ENCODE data around the gene PIPOX. TPM values are rescaled to one million over a fixed set of nuclear protein-coding genes. Genes with fewer than 3 reads are reported as not detected.
A peak's percentile ranks its signal among the peaks of the same experiment; 100 is the strongest.

The PIPOX gene
- total and polyA plus RNA-seq, 2 of the 13 experiments (the other 11 are each of a cell fraction or from before 2014, with no cell fraction given): 87.3 to 154 TPM

DNA sequence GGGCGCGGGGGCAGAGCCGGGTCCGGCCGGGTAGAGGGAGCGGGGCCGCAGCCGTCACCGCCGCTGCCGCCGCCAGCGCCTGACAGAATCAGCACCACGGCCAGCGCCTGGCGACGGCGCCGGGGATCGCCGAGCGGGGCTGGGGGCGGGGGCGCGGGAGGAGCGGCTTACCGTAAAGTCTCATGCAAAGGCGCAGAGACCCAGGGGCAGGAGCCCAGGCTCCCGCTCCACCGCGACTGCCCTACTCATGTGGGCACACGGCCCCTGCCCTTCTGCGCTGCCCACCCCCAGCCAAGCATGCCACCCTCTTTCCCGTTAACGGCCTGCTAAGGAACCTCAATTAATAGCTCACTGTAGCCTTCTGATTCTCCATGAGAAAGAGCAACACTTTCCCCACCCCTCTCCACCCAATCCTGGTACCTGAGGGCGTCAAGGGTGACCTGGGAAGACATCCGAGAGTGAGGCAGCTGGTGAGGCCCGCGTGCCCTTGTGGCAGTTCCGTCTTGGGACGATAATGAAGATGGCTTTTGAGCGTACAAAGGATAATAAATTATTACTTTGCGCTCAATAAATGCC, 36.9 kb upstream of the PIPOX start, which contains the start of gene SEZ6 (continued):
- TF ChIP-seq ISX (CRISPR knock-in tag; conservative IDR thresholded peaks at IDR 0.05) (peak; percentile 91; the same call in 1 of the 2 replicates), TBL1XR1 (IDR thresholded peaks at IDR 0.05; ENCODE audit: borderline replicate concordance, low read length, partially characterized antibody) (no peak), ZNF12 (CRISPR knock-in tag; IDR thresholded peaks at IDR 0.05) (peak; percentile 84), ZNF563 (CRISPR knock-in tag; IDR thresholded peaks at IDR 0.05) (peak; percentile 96), ZKSCAN1 (IDR thresholded peaks at IDR 0.05; ENCODE audit: low read length) (no peak), POLR2AphosphoS2 (IDR thresholded peaks at IDR 0.05; ENCODE audit: low read depth, low read length) (no peak), PATZ1 (CRISPR knock-in tag; IDR thresholded peaks at IDR 0.05) (peak; percentile 90), NKX3-1 (CRISPR knock-in tag; IDR thresholded peaks at IDR 0.05) (peak; percentile 99), GATAD2A (CRISPR knock-in tag; IDR thresholded peaks at IDR 0.05) (no peak), MTF2 (CRISPR knock-in tag; IDR thresholded peaks at IDR 0.05; ENCODE audit: borderline replicate concordance) (no peak; the same call in 1 of the 2 replicates), NONO (IDR thresholded peaks at IDR 0.05) (no peak), NONO (CRISPR knock-in tag; conservative IDR thresholded peaks at IDR 0.05) (peak; percentile 54; the same call in 1 of the 2 replicates), CAMTA2 (CRISPR knock-in tag; IDR thresholded peaks at IDR 0.05; ENCODE audit: borderline replicate concordance) (0 out of 2 replicates have a peak, but pooled peaks have one; percentile 52), SATB2 (CRISPR knock-in tag; IDR thresholded peaks at IDR 0.05) (peak; percentile 95), FLYWCH1 (CRISPR knock-in tag; IDR thresholded peaks at IDR 0.05) (no peak), MBD4 (IDR thresholded peaks at IDR 0.05; ENCODE audit: borderline replicate concordance, low read length) (no peak), ZZZ3 (CRISPR knock-in tag; IDR thresholded peaks at IDR 0.05; ENCODE audit: borderline replicate concordance) (no peak), ZNF33A (CRISPR knock-in tag; IDR thresholded peaks at IDR 0.05; ENCODE audit: borderline replicate concordance) (no peak), ZNF607 (CRISPR knock-in tag; IDR thresholded peaks at IDR 0.05; ENCODE audit: borderline replicate concordance) (peak; percentile 97), ZNF775 (CRISPR knock-in tag; IDR thresholded peaks at IDR 0.05; ENCODE audit: borderline replicate concordance) (no peak)
- TF ChIP-seq, protein P1, sequence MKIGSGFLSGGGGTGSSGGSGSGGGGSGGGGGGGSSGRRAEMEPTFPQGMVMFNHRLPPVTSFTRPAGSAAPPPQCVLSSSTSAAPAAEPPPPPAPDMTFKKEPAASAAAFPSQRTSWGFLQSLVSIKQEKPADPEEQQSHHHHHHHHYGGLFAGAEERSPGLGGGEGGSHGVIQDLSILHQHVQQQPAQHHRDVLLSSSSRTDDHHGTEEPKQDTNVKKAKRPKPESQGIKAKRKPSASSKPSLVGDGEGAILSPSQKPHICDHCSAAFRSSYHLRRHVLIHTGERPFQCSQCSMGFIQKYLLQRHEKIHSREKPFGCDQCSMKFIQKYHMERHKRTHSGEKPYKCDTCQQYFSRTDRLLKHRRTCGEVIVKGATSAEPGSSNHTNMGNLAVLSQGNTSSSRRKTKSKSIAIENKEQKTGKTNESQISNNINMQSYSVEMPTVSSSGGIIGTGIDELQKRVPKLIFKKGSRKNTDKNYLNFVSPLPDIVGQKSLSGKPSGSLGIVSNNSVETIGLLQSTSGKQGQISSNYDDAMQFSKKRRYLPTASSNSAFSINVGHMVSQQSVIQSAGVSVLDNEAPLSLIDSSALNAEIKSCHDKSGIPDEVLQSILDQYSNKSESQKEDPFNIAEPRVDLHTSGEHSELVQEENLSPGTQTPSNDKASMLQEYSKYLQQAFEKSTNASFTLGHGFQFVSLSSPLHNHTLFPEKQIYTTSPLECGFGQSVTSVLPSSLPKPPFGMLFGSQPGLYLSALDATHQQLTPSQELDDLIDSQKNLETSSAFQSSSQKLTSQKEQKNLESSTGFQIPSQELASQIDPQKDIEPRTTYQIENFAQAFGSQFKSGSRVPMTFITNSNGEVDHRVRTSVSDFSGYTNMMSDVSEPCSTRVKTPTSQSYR (CRISPR knock-in tag; IDR thresholded peaks at IDR 0.05; ENCODE audit: borderline replicate concordance): peak; percentile 84; the same call in 1 of the 2 replicates
- TF ChIP-seq, protein P2, sequence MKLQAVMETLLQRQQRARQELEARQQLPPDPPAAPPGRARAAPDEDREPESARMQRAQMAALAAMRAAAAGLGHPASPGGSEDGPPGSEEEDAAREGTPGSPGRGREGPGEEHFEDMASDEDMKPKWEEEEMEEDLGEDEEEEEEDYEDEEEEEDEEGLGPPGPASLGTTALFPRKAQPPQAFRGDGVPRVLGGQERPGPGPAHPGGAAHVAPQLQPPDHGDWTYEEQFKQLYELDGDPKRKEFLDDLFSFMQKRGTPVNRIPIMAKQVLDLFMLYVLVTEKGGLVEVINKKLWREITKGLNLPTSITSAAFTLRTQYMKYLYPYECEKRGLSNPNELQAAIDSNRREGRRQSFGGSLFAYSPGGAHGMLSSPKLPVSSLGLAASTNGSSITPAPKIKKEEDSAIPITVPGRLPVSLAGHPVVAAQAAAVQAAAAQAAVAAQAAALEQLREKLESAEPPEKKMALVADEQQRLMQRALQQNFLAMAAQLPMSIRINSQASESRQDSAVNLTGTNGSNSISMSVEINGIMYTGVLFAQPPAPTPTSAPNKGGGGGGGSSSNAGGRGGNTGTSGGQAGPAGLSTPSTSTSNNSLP (IDR thresholded peaks at IDR 0.05; ENCODE audit: low read depth, low read length): no peak
- TF ChIP-seq, protein P3, sequence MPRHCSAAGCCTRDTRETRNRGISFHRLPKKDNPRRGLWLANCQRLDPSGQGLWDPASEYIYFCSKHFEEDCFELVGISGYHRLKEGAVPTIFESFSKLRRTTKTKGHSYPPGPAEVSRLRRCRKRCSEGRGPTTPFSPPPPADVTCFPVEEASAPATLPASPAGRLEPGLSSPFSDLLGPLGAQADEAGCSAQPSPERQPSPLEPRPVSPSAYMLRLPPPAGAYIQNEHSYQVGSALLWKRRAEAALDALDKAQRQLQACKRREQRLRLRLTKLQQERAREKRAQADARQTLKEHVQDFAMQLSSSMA (CRISPR knock-in tag; IDR thresholded peaks at IDR 0.05): peak; percentile 75
